NCI-H446 (cell line): ENCODE measurements around the gene ATXN7L1.
A peak's percentile ranks its signal among the peaks of the same experiment; 100 is the strongest.

Source experiments
- DNase-seq, 2 experiments: peaks; one replicate each; lab custom pipeline; 2025; lab: John Stamatoyannopoulos, UW

The ATXN7L1 gene

DNA sequence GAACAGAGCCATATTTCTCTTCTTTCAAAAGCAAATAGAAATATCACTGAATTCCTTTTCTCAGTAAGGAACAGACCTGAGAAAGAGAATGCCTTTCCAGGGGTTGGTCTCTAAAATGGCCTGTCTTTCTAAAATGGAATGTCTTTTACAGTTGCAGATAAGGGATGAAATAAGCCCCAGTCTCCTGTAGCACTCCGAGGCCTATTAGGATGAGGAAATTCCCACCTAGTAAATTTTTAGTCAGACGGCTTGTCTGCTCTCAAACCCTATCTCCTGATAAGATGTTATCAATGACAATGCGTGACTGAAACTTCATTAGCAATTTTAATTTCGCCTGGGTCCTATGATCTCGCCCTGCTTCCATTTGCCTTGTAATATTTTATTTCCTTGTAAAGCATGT, 292.2 kb downstream of the ATXN7L1 start:
- no peak for DNase-seq

DNA sequence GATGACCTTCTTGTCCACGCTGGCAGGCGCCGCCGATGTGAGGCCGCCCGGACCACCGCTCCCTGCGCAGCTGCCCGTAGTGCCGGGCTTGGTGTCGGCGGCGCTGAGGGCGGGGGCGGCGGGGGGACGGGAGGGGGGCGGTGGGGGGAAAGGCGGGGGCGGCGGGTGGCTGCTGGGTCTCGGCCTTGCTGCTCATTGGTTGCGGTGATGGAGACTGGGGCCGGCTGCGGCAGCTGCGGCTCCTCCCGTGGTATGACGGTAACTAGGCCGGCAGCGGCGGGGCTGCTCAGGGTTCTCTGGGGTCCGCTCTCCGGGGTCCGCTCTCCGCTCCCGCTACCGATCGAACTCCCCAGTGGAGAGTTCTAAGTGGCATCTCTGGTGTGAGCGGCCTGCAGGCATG, 293.3 kb downstream of the ATXN7L1 start:
- no peak for DNase-seq

- DNase-seq: peak in 1 of 2 experiments; percentile 2
These were observed 295.2 kb downstream of the ATXN7L1 start, which contains the start of gene EFCAB10 for GRCh38 chr7:105581066-105581811. Gene EFCAB10, minus strand, starts transcription at chr7:105581493. Its CDS starts 30 bp downstream, at chr7:105581463.

DNA sequence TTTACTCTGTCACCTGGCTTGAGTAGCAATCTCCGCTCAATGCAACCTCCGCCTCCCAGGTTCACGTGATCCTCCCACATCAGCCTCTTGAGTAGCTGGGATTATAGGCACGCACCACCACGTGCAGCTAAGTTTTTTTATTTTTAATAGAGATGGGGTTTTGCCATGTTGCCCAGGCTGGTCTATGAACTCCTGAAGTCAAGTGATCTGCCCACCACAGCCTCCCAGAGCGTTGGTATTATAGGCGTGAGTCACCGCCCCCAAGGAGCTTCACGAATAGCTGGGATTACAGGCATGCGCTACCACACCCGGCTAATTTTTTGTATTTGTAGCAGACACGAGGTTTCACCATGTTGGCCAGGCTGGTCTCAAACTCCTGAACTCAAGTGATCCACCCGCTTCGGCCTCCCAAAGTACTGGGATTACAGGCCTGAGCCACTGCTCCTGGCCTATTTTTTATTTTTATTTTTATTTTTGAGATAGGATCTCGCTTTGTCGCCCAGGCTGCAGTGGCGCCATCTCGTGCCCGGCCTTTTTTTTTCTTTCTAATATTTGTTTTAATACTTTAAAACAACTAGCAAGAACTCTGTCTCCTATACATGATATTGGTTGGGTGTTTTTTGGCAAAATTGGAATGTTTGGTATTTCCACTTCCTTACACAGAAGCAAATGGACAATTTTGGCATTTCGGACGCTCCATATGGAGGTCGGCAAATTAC, 296.2 kb downstream of the ATXN7L1 start:
- no peak for DNase-seq

DNA sequence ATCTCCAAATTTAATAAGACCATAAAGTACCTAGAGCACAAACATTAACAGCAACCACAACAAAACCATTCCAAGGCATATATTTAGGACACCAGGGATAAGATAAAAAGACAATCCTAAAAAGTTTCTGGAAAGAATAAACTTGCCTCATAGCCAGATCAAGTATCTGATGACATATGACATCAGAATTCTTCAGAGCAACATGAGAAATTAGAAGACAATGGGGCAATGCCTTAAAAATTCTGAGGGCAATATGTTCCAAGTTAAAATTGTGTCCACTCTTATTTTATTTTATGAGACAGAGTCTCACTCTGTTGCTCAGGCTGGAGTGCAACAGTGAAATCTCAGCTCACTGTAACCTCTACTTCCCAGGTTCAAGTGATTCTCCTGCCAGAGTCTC, 297.9 kb downstream of the ATXN7L1 start:
- no peak for DNase-seq

GRCh38 chr7:105577251-105577650, 299.1 kb downstream of the ATXN7L1 start:
- DNase-seq: no peak

- no peak for DNase-seq
These were observed 304.5 kb downstream of the ATXN7L1 start for GRCh38 chr7:105571891-105572290.

GRCh38 chr7:105567821-105568220, 308.6 kb downstream of the ATXN7L1 start:
- DNase-seq: no peak

DNA sequence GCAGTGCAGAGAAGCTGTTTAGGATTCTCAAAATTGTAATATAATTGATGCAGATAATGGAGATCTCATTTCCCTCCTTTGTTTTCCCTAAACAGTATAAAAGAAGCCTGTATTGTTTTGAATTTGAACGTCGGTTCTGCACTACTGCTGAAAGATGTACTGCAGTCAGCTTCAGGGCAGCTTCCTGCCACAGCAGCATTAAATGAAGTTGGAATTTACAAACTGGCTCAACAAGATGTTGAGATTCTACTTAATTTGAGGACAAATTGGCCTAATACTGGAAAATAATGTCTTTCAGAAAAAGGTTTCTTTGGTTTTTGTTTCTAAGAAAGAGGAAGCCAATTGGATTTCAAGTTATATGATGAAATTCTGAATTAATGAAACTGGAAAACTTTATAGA, 309.4 kb downstream of the ATXN7L1 start:
- no peak for DNase-seq

- no peak for DNase-seq
These were observed 311.2 kb downstream of the ATXN7L1 start for GRCh38 chr7:105565190-105565589.

- DNase-seq: no peak
These were observed 316.5 kb downstream of the ATXN7L1 start for GRCh38 chr7:105559926-105560325.
